Measurements from ENCODE around the gene RSAD1. TPM values are rescaled to one million over a fixed set of nuclear protein-coding genes. Genes with fewer than 3 reads are reported as not detected.

RSAD1 gene
- 10 to 100 TPM; 19.9 to 29.9 (median 28.6) TPM for total RNA-seq

GRCh38 chr17:50478391-50479381, at the start of gene RSAD1:
Gene RSAD1 (plus strand): TSS chr17:50478860. CDS start chr17:50478885, 25 bp downstream.
- no peak for TF ChIP-seq CTCF (IDR thresholded peaks at IDR 0.05; ENCODE audit: low read depth)

GRCh38 chr17:50429793-50430192, 48.9 kb upstream of the RSAD1 start:
- TF ChIP-seq CTCF (IDR thresholded peaks at IDR 0.05; ENCODE audit: low read depth) = no peak

- no peak for TF ChIP-seq CTCF (IDR thresholded peaks at IDR 0.05; ENCODE audit: low read depth)
Measured at GRCh38 chr17:50430821-50431618, 47.6 kb upstream of the RSAD1 start.

GRCh38 chr17:50432125-50432762, 46.4 kb upstream of the RSAD1 start:
- no peak for TF ChIP-seq CTCF (IDR thresholded peaks at IDR 0.05; ENCODE audit: low read depth)

DNA sequence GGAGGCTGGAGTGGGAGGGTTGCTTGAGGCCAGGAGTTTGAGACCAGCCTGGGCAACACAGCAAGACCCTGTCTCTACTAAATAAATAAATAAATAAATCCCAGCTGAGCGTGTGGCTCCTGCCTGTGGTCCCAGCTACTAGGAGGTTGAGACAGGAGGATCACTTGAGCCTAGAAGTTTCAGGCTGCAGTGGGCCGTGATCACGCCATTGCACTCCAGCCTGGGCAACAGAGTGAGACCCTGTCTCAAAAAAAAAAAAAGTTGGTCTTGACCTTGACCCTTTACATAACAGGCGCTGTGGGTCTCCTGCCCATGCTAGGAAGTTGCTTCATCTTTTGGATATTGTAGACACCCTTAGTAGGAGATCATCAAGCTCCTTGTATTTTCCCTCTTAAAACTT, 41.3 kb upstream of the RSAD1 start:
- no peak for TF ChIP-seq CTCF (IDR thresholded peaks at IDR 0.05; ENCODE audit: low read depth)

DNA sequence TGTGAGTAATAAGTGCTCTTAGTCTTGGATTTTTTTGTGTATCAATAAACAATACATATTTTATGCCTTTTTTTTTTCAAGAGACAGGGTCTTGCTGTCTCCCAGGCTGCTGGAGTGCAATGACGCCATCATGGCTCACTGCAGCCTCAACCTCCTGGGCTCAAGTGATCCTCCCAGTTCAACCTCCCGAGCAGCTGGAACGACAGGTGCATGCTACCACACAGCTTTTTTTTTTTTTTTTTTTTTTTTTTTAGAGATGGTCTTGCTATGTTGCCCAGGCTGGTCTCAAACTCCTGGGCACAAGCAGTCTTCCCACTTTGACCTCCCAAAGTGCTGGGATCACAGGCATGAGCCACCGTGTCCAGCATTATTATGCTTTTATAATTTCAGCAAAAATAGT, 39.7 kb upstream of the RSAD1 start:
- no peak for TF ChIP-seq CTCF (IDR thresholded peaks at IDR 0.05; ENCODE audit: low read depth)
